ENCODE results near the gene CRELD2. TPM values are rescaled to one million over a fixed set of nuclear protein-coding genes. Genes with fewer than 3 reads are reported as not detected.
A peak's percentile ranks its signal among the peaks of the same experiment; 100 is the strongest.

CRELD2 gene
- total and polyA plus RNA-seq, 2 of the 13 experiments (the other 11 are each of a cell fraction or from before 2014, with no cell fraction given), result 17.2 to 44.7 TPM

- TF ChIP-seq SMARCC2 (IDR thresholded peaks at IDR 0.05), result no peak
- TF ChIP-seq ZNF770 (CRISPR knock-in tag; IDR thresholded peaks at IDR 0.05), result no peak
- no peak for TF ChIP-seq IRF1 (CRISPR knock-in tag; IDR thresholded peaks at IDR 0.05; ENCODE audit: low read depth)
- peak; percentile 80 for TF ChIP-seq ZFY (CRISPR knock-in tag; IDR thresholded peaks at IDR 0.05)
- TF ChIP-seq MTF1 (CRISPR knock-in tag; IDR thresholded peaks at IDR 0.05), result no peak
- TF ChIP-seq RCOR2 (CRISPR knock-in tag; IDR thresholded peaks at IDR 0.05), result no peak
- TF ChIP-seq ZNF550 (CRISPR knock-in tag; IDR thresholded peaks at IDR 0.05; ENCODE audit: borderline replicate concordance), result 0 out of 2 replicates have a peak, but pooled peaks have one; percentile 41
- TF ChIP-seq ZNF335 (CRISPR knock-in tag; IDR thresholded peaks at IDR 0.05), result no peak
- peak; percentile 13; the same call in 1 of the 2 replicates for TF ChIP-seq ZFP91 (CRISPR knock-in tag; IDR thresholded peaks at IDR 0.05; ENCODE audit: borderline replicate concordance)
- no peak for TF ChIP-seq CREB3 (CRISPR knock-in tag; IDR thresholded peaks at IDR 0.05)
- TF ChIP-seq ZNF530 (CRISPR knock-in tag; IDR thresholded peaks at IDR 0.05; ENCODE audit: low read depth), result no peak
- TF ChIP-seq ZNF589 (CRISPR knock-in tag; conservative IDR thresholded peaks at IDR 0.05), result no peak
- TF ChIP-seq PTBP1 (IDR thresholded peaks at IDR 0.05; ENCODE audit: low read depth, low read length, poor library complexity, severe bottlenecking), result no peak
- TF ChIP-seq PITX1 (CRISPR knock-in tag; IDR thresholded peaks at IDR 0.05), result no peak
- TF ChIP-seq RXRB (CRISPR knock-in tag; IDR thresholded peaks at IDR 0.05; ENCODE audit: borderline replicate concordance), result no peak
- TF ChIP-seq HDAC2 (CRISPR knock-in tag; IDR thresholded peaks at IDR 0.05), result no peak; the same call in 1 of the 2 replicates
- TF ChIP-seq ZNF333 (CRISPR knock-in tag; IDR thresholded peaks at IDR 0.05; ENCODE audit: borderline replicate concordance), result no peak
- TF ChIP-seq TAF15 (IDR thresholded peaks at IDR 0.05; ENCODE audit: low read depth, low read length, poor library complexity, severe bottlenecking), result no peak
- no peak for TF ChIP-seq CENPX (CRISPR knock-in tag; IDR thresholded peaks at IDR 0.05)
- 0 out of 2 replicates have a peak, but pooled peaks have one; percentile 14 for TF ChIP-seq ZNF263 (CRISPR knock-in tag; IDR thresholded peaks at IDR 0.05)
- TF ChIP-seq ZFP41 (CRISPR knock-in tag; IDR thresholded peaks at IDR 0.05; ENCODE audit: borderline replicate concordance), result no peak; the same call in 1 of the 2 replicates
- TF ChIP-seq TSC22D2 (CRISPR knock-in tag; IDR thresholded peaks at IDR 0.05; ENCODE audit: borderline replicate concordance), result 0 out of 2 replicates have a peak, but pooled peaks have one; percentile 11
- no peak for TF ChIP-seq NFE2L2 (IDR thresholded peaks at IDR 0.05; ENCODE audit: low read length)
Measured at GRCh38 chr22:49966774-49967705, 48.6 kb downstream of the CRELD2 start (continued).

Data from HepG2 (cell line).